ENCODE measurements around the gene RRP7A. TPM values are rescaled to one million over a fixed set of nuclear protein-coding genes. Genes with fewer than 3 reads are reported as not detected.

The RRP7A gene, protein sequence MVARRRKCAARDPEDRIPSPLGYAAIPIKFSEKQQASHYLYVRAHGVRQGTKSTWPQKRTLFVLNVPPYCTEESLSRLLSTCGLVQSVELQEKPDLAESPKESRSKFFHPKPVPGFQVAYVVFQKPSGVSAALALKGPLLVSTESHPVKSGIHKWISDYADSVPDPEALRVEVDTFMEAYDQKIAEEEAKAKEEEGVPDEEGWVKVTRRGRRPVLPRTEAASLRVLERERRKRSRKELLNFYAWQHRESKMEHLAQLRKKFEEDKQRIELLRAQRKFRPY
- total RNA-seq, result 30.6 and 37.3 TPM in 2 replicates

DNA sequence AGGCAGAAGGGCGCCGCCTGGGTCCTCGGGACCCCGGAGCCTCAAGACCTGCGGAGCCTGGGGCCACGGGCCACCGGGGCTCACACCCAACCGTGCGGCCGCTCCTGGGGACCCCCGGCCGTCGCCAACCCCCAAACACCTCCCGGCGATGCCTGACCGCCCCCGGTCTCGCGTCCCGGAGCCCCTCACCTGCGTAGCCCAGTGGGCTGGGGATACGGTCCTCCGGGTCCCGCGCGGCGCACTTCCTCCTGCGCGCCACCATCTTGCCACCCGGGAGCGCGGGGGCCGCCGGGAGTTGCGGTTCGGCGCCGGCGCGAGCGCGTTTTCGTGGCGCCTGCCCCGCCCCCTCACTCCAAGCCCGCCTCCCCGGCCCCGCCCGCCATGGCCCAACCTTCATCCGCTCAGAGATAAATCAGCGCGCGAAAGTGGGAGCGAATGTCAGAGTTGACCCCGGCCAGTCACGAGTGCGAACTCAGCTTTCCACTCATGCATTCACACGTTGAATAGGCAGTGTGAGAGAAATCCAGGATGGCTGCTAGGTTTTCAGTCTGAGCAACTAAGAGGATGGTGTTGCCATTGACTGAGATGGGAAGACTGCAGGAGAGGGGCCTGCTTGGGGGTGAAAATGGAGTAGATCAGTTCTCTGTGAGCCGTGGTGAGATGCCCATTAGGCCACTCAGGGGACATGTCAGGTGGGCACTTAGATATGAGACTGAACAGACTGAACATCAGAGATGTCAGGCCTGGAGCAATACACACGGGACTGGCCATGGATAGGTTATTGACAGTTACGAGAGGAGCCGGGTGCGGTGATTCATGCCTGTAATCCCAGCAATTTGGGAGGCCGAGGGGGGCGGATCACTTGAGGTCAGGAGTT is at the start of gene RRP7A:
Gene RRP7A, minus strand, starts transcription at position 272 of the 877 bp plus-strand sequence. Its CDS starts 10 bp downstream, at position 262.

DNA sequence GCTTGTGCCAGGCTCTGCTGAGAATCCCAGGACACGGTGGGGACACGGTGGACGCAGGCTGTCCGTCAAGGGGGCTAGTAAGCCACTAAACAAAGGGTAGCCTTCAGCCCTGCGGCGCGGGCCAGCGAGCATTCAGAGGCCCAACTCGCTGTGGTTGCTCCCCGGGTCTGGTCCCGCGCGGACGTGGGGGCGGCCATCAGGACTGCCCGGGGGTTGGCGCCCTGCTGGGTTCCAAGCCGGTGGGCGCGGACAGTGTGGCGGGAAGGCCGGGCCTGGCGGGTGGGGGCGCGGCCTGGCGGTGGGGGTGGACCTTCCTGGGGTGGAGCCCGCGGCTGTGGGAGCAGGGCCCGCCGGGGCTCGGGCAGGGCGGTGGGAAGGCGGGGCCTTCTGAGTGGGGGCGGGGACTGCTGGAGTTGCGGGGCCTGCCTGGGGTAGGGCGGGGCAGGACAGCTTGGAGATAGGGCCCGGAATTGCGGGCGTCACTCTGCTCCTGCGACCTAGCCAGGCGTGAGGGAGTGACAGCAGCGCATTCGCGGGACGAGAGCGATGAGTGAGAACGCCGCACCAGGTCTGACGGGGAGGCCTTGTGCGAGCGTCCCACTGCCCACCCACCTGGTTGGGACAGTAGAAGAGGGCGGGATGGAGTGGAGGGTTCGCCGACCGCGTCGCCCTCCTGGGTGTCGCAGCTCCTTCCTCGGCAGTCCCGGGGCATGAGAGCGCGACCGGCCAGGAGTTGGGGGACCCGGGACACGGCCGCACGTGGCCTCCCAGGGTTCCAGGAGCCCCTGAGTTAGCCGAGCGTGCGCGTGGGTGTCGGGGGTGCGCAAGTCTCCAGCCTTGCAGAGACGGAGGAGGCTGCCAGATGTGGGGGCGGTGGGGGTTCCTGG is 34.1 kb upstream of the RRP7A start, which contains the start of gene SERHL2:
Gene SERHL2, plus strand, starts transcription at position 482 of the 887 bp plus-strand sequence. Its CDS starts 65 bp downstream, at position 547.

Other genes with a start within 250 kb of the RRP7A start
- gene TCF20, start 249.1 kb downstream of the RRP7A start, total RNA-seq, result 22.4 and 23.2 TPM in 2 replicates
- gene NFAM1, start 87.4 kb downstream of the RRP7A start, total RNA-seq, result not detected in 2 replicates
- gene SERHL2, start 34.2 kb upstream of the RRP7A start, total RNA-seq, result 2.4 and 3.0 TPM in 2 replicates
- gene POLDIP3, start 95.1 kb upstream of the RRP7A start, total RNA-seq, result 31.4 and 34.3 TPM in 2 replicates
- 0.15 TPM in 1 of 2 replicates, not detected in the other for gene ATP5MGL, start 120.8 kb upstream of the RRP7A start, total RNA-seq
- gene CYB5R3, start 129.6 kb upstream of the RRP7A start, total RNA-seq, result 171 and 197 TPM in 2 replicates
- gene A4GALT, start 201.1 kb upstream of the RRP7A start, total RNA-seq, result 9.2 and 9.4 TPM in 2 replicates

Data from bronchus fibroblast of lung (primary cell).